Measurements from ENCODE around the gene FNDC7.
"Not testable (repeated sequence)": the region's sequence is repeated elsewhere in the genome, so short reads cannot be mapped to it uniquely, and the experiment has no call there.

FNDC7 gene

DNA sequence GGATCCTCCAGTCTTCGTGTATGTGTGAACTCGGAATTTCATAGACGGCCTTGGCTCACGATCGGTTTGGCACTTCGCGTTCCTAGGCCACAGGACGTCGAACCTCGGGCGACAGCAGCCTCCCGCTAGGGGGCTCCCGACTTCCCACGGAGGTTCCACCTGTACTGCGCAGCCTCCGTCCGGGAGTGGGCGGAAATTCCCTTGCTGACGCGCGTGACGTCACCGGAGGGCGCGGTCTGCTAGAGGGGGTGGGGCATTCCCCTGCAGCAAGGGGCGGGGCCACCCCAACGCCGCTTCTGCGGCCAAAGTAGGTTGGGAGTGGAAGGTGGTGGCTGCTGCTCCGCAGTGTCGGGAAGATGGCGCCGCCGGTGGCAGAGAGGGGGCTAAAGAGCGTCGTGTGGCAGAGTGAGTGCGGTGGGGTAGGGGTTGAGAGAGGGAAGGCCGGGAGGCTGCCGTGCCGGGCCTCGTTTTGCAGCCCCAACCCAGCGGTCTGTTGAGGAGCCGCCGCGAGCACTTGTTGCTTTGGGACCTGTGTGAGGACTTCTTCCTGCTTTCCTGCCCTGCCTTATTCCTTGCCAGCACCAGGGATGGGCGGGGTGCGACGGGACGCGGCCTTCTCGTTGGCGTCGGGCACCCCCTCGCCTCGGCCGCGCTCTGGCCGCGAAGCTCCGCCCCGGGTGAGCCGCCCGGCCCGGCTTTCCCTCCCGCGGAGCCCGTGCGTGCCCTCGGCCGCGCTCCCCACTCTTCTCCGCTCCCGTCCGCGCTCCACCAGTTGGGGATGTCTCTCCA, 33.9 kb downstream of the FNDC7 start, which contains the start of gene STXBP3:
Gene STXBP3 (plus strand): TSS at position 293 of the 789 bp plus-strand sequence. CDS start 64 bp downstream, at position 357.
- peak; percentile 98 for DNase-seq

GRCh38 chr1:108747171-108747850, 34.6 kb downstream of the FNDC7 start:
- peak; percentile 58 for DNase-seq

GRCh38 chr1:108747898-108748297, 35.2 kb downstream of the FNDC7 start:
- DNase-seq = no peak

DNA sequence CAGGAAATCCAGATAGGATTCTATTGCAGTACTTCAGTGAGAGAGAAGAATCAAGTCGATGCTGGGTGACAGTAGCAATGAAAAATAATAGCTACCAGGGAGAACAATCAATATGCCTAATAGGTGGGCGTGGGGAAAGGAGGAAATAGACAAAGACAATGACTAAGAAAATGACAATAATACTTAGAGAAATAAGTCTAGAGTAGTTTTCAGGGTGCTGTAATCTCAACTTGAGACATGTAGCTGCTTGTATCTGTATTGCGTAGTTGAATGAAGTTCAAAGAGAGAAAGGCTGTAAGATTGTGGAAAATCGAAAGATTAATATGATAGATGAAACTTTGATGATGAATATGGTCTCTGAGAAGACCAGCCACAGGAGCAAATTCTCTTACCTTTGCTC, 36.4 kb downstream of the FNDC7 start:
- no peak for DNase-seq

DNA sequence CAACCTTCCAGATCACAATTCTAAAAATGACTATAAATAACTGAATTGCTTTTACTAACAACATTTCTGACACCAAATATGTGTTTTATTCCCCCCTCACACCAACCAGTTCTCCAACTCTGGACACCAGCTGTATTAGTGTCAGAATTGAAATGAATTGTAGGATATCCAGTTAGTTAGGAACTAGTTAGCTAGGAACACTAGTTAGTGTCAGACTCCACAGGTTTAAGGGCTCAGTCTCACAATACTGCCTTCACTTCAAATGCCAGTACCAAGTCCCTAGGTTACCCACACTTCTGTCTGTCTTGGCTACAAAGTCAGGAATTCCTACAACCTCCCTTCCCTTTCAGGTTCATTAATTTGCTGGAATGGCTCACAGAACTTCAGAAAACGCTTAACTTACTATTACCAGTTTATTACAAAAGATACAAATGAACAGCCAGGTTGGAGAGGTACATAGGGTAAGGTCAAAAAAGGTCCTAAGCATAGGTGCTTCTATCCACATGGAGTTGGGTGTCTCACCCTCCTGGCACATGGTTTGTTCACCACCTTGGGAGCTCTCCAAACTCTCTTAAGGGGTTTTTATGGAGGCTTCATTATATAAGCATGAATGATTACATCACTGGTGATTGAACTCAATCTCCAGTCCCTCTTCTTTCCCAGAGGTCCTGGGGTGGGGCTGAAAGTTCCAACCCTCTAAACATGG, 37.9 kb downstream of the FNDC7 start:
- no peak for DNase-seq

- no peak for DNase-seq
Measured at GRCh38 chr1:108753363-108753762, 40.7 kb downstream of the FNDC7 start.

- DNase-seq = no peak
Measured at GRCh38 chr1:108758796-108759195, 46.1 kb downstream of the FNDC7 start.

DNA sequence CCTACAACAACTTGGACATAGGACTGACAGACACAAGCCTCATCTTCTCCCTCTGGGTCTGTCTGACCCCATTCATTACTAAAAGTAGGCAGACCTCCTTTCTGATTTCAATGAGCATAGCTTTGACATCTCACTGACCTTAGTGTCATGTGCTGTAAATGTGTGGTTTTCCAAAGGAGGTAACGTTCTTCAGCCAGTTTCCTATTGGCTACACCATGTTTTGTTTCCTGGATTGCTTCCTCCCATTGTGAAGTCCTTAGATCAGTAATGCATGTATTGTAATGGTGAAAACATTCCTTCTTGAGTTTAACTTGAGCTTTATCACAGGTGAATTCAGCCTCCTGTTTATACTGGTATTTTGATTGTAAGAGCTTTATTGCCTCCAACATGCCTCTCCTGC, 54.4 kb downstream of the FNDC7 start:
- no peak for DNase-seq

GRCh38 chr1:108767708-108768107, 55.0 kb downstream of the FNDC7 start:
- DNase-seq = no peak

- DNase-seq = no peak
Measured at GRCh38 chr1:108777839-108778238, 65.1 kb downstream of the FNDC7 start.

GRCh38 chr1:108779455-108779854, 66.7 kb downstream of the FNDC7 start:
- DNase-seq = no peak

DNA sequence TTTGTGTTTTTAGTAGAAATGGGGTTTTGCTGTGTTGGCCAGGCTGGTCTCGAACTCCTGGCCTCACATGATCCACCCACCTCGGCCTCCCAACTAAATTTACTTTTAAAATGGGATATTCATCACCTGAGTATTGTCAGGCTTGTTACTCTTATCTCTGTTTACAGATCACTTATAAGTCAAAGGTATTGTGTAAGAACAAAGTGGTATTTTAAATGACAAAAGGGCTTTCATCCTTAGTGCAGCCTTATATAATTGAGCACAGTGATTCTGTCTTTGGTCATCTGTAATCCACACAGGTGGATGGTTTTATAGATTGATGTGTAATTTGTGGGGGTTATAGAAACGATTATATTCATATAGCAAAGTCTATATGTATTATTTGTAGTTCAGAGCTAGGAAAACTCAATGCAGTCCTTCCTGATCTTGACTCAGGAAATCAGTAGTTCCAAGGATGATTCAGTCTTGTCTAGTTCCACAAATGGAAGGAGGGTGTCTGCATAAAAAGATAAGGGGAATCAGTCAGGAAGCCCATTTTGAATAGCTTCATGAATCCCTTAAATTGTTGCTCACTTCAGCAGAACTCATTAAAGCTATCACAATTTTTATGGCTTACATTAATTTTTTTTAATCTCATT, 68.3 kb downstream of the FNDC7 start:
- DNase-seq = no peak

DNA sequence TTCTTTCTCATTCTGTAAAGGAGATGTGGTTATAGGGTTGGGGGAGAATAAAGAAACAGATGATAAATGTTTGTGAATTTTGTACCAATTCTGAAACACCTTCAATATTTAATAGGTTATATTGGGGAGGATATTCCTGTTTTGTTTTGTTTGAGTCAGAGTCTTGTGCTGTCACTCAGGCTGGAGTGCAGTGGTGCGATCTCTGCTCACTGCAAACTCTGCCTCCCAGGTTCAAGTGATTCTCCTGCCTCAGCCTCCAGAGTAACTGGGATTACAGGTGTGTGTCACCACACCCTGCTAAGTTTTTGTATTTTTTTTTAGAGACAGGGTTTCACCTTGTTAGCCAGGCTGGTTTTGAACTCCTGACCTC, 68.9 kb downstream of the FNDC7 start:
- not testable (repeated sequence) for DNase-seq

GRCh38 chr1:108785264-108785663, 72.6 kb downstream of the FNDC7 start:
- no peak for DNase-seq

DNA sequence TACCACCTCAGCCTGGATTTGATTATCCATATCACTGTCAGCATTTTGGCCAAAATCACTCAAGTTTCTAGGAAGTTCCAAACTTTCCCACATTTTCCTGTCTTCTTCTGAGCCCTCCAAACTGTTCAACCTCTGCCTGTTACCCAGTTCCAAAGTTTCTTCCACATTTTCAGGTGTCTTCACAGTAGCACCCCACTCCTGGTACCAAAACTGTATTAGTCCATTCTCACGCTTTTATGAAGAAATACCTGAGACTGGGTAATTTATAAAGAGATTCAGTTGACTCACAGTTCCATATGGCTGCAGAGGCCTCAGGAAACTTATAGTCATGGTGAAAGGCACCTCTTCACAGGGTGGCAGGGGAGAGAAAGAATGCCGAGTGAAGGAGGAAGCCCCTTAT, 73.2 kb downstream of the FNDC7 start:
- no peak for DNase-seq

- no peak for DNase-seq
Measured at GRCh38 chr1:108791790-108792189, 79.1 kb downstream of the FNDC7 start.

Measured in CD4-positive, alpha-beta T cell treated with Interferon gamma for 1 hour (primary cell).